ENCODE measurements around the gene FOXL3. TPM values are rescaled to one million over a fixed set of nuclear protein-coding genes. Genes with fewer than 3 reads are reported as not detected.
"Not testable (repeated sequence)": the region's sequence is repeated elsewhere in the genome, so short reads cannot be mapped to it uniquely, and the experiment has no call there.

The FOXL3 gene
- total RNA-seq, 3 donors from 2014 or later (not counting 1 experiment from before 2014, with no cell fraction given), result not detected

- ATAC-seq (no peak), DNase-seq (no peak)
- Histone ChIP-seq H3K4me1 (ENCODE audit: control insufficient read depth, insufficient read depth, low read length) (no peaks in the 10 kb centered on the region), H3K27ac (ENCODE audit: low read length) (no peak overlapping the region), H3K4me3 (ENCODE audit: low read length) (no peak overlapping the region), H3K27me3 (ENCODE audit: control insufficient read depth, insufficient read depth, low read length) (no peaks in the 10 kb centered on the region), H3K9me3 (ENCODE audit: control insufficient read depth, insufficient read depth, low read length) (peaks cover 9% of the 10 kb centered on the region), H3K36me3 (ENCODE audit: control insufficient read depth, insufficient read depth, low read length) (no peaks in the 10 kb centered on the region)
- 96% methylated on average over 32 of the region's 32 CpGs for WGBS (ENCODE audit: insufficient coverage)
- Mint-ChIP-seq H3K27ac (peak overlapping the region in 1 of 2 donors; percentile 58), H3K27me3 (ENCODE audit: low read depth in 2 of 2) (peaks cover 0 to 3% of the 10 kb centered on the region in 2 donors), H3K4me1 (peaks cover 0 to 22% of the 10 kb centered on the region in 2 donors), H3K4me3 (no peak overlapping the region), H3K36me3 (no peaks in the 10 kb centered on the region), H3K9me3 (peaks cover 0 to 6% of the 10 kb centered on the region in 2 donors)
- intact Hi-C loops (cut with micrococcal nuclease), result no loop called here
- TF ChIP-seq CTCF (IDR thresholded peaks at IDR 0.05), result no peak
Measured at GRCh38 chr7:261341-262250, 28.4 kb upstream of the FOXL3 start.

GRCh38 chr7:262251-262572 is 27.8 kb upstream of the FOXL3 start:
- H3K9me3 Mint-ChIP-seq, result peaks cover 0 to 6% of the 10 kb centered on the region in 2 donors
- intact Hi-C loops (cut with micrococcal nuclease), result no loop called here
- no peaks in the 10 kb centered on the region for H3K27me3 ChIP-seq (ENCODE audit: control insufficient read depth, insufficient read depth, low read length)
- 94% methylated on average over 9 of the region's 9 CpGs for WGBS (ENCODE audit: insufficient coverage)
- H3K27ac ChIP-seq (ENCODE audit: low read length), result no peak overlapping the region
- H3K9me3 ChIP-seq (ENCODE audit: control insufficient read depth, insufficient read depth, low read length), result peaks cover 9% of the 10 kb centered on the region
- H3K36me3 ChIP-seq (ENCODE audit: control insufficient read depth, insufficient read depth, low read length), result no peaks in the 10 kb centered on the region
- ATAC-seq (no peak), DNase-seq (no peak)
- no peak overlapping the region for H3K4me3 Mint-ChIP-seq
- peaks cover 0 to 3% of the 10 kb centered on the region in 2 donors for H3K27me3 Mint-ChIP-seq (ENCODE audit: low read depth in 2 of 2)
- H3K36me3 Mint-ChIP-seq, result no peaks in the 10 kb centered on the region
- H3K4me1 Mint-ChIP-seq, result peaks cover 0 to 22% of the 10 kb centered on the region in 2 donors
- no peak for TF ChIP-seq CTCF (IDR thresholded peaks at IDR 0.05)
- no peak overlapping the region for H3K4me3 ChIP-seq (ENCODE audit: low read length)
- H3K4me1 ChIP-seq (ENCODE audit: control insufficient read depth, insufficient read depth, low read length), result no peaks in the 10 kb centered on the region
- H3K27ac Mint-ChIP-seq, result peak overlapping the region in 1 of 2 donors; percentile 58

GRCh38 chr7:262631-263311 is 27.2 kb upstream of the FOXL3 start:
- H3K9me3 Mint-ChIP-seq; DNase-seq; H3K27me3 Mint-ChIP-seq (ENCODE audit: low read depth in 2 of 2); H3K4me3 Mint-ChIP-seq; H3K36me3 Mint-ChIP-seq; H3K4me1 ChIP-seq (ENCODE audit: control insufficient read depth, insufficient read depth, low read length); H3K27ac ChIP-seq (ENCODE audit: low read length); intact Hi-C loops (cut with micrococcal nuclease); ATAC-seq; H3K27me3 ChIP-seq (ENCODE audit: control insufficient read depth, insufficient read depth, low read length); H3K4me3 ChIP-seq (ENCODE audit: low read length); H3K9me3 ChIP-seq (ENCODE audit: control insufficient read depth, insufficient read depth, low read length); H3K36me3 ChIP-seq (ENCODE audit: control insufficient read depth, insufficient read depth, low read length): not testable (repeated sequence)
- Mint-ChIP-seq H3K27ac (peak overlapping the region in 1 of 2 donors; percentile 58), H3K4me1 (peaks cover 0 to 22% of the 10 kb centered on the region in 2 donors)
- 94% methylated on average over 24 of the region's 31 CpGs for WGBS (ENCODE audit: insufficient coverage)
